Activated B cell treated with CpG ODN at 0.5 μM for 24 hours (primary cell): ENCODE results near the gene MYH9. TPM values are rescaled to one million over a fixed set of nuclear protein-coding genes. Genes with fewer than 3 reads are reported as not detected.

Source experiments
- ATAC-seq: fragments of 200-7000 bp; cut with Tn5 transposase; one replicate; pipeline ENCODE4 v1.10.0; 2021; ENCODE audit warnings: low read depth, mild to moderate bottlenecking, moderate library complexity
- CTCF ChIA-PET: fragments of 350-600 bp; sonication (Branson Sonifier 250); formaldehyde crosslinking; loops from one replicate; lab custom pipeline; 2021; ENCODE audit warnings: antibody characterized with exemption; lab: Charles Lee
- POLR2A ChIA-PET: fragments of 350-600 bp; sonication (Branson Sonifier 250); formaldehyde crosslinking; loops from one replicate; lab custom pipeline; 2021; ENCODE audit warnings: antibody characterized with exemption; lab: Charles Lee
- DNase-seq: peaks from one replicate; pipeline ENCODE4 v3.0.0; 2022
- H3K27ac Mint-ChIP-seq: one replicate; pipeline ENCODE4 v1.8.0; 2020; ENCODE audit warnings: mixed read lengths
- H3K27me3 Mint-ChIP-seq: one replicate; pipeline ENCODE4 v1.8.0; 2021; ENCODE audit warnings: mixed read lengths
- H3K36me3 Mint-ChIP-seq: one replicate; pipeline ENCODE4 v1.8.0; 2021; ENCODE audit warnings: low read depth, mixed read lengths
- H3K4me1 Mint-ChIP-seq: one replicate; pipeline ENCODE4 v1.8.0; 2021; ENCODE audit warnings: mixed read lengths
- H3K4me3 Mint-ChIP-seq: one replicate; pipeline ENCODE4 v1.8.0; 2020; ENCODE audit warnings: mild to moderate bottlenecking, mixed read lengths
- H3K9me3 Mint-ChIP-seq: one replicate; pipeline ENCODE4 v1.8.0; 2020; ENCODE audit warnings: mixed read lengths
- intact Hi-C: fragments of 100-400 bp; cut with micrococcal nuclease; formaldehyde crosslinking; loops from one replicate; pipeline ENCODE4 v1.15.1; 2024
- total RNA-seq: library from RNA; stranded (reverse); gene quantifications from 2 replicates; pipeline ENCODE4 v1.2.3, GENCODE V29; 2022
- TF ChIP-seq, protein P1 (sequence below): fragments of 200-600 bp; IDR thresholded peaks from one replicate; pipeline ENCODE4 v1.8.0; 2022; ENCODE audit warnings: antibody characterized with exemption, mild to moderate bottlenecking

Gene MYH9
- total RNA-seq, 1 donor from 2014 or later: 714 TPM

DNA sequence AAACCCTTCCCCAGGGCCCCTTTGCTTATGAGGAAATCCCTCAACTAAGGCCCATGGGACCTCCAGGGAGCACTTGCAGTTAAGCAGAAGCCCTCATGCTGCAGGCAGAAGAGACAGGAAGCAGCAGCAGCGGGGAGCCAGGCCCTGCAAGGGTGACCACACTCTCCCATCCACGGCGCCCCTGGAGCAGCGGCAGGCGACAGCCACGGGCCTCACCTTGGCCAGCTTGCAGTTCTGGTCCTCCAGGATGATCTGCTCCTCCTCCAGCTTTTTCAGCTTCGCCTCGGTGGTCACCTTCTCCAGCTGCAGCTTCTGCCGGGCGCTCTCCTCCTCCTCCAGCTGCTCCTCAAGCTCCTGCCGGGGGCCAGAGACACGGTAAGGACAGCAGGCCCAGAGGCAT is 87.9 kb downstream of the MYH9 start:
- Mint-ChIP-seq H3K4me1 (peaks cover 7% of the 10 kb centered on the region), H3K27ac (no peak overlapping the region), H3K27me3 (no peaks in the 10 kb centered on the region), H3K36me3 (peaks cover 95% of the 10 kb centered on the region), H3K9me3 (no peaks in the 10 kb centered on the region), H3K4me3 (no peak overlapping the region)
- ChIA-PET CTCF (interaction anchor here (0.8 to 10.0 kb wide), 9 partner anchors 8 to 186 kb away, joined by 3 to 144 read pairs (median 3); no protein-coding TSS in a partner anchor), POLR2A (interaction anchor here (0.6 to 4.8 kb wide), 2 partner anchors 74 to 171 kb away, joined by 3 to 20 read pairs; no protein-coding TSS in a partner anchor)
- TF ChIP-seq, protein P1, sequence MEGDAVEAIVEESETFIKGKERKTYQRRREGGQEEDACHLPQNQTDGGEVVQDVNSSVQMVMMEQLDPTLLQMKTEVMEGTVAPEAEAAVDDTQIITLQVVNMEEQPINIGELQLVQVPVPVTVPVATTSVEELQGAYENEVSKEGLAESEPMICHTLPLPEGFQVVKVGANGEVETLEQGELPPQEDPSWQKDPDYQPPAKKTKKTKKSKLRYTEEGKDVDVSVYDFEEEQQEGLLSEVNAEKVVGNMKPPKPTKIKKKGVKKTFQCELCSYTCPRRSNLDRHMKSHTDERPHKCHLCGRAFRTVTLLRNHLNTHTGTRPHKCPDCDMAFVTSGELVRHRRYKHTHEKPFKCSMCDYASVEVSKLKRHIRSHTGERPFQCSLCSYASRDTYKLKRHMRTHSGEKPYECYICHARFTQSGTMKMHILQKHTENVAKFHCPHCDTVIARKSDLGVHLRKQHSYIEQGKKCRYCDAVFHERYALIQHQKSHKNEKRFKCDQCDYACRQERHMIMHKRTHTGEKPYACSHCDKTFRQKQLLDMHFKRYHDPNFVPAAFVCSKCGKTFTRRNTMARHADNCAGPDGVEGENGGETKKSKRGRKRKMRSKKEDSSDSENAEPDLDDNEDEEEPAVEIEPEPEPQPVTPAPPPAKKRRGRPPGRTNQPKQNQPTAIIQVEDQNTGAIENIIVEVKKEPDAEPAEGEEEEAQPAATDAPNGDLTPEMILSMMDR: no peak
- ATAC-seq (no peak), DNase-seq (no peak)
- intact Hi-C loops: no loop called here

DNA sequence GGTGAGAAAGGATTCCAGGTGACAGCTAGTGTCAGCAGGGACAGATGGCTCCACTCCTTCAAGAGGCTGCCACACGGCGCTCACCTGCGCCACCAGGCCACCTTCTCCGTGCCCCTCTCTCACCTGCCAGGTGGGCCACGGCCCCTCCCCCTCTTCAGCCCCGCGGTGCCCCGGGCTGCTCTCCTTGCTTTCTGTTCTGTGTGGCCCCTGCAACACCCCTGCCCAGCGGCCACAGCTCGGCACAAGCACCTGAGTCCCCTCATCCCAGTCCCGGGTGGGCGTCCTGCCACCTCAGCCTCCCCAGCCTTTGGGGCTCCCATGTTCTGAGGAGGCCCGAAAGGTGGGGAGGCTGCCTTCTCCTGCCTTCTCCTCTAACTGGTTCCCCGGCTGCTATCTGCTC is 88.5 kb downstream of the MYH9 start:
- ATAC-seq (no peak), DNase-seq (no peak)
- H3K9me3 Mint-ChIP-seq: no peaks in the 10 kb centered on the region
- no peaks in the 10 kb centered on the region for H3K27me3 Mint-ChIP-seq
- peaks cover 95% of the 10 kb centered on the region for H3K36me3 Mint-ChIP-seq
- CTCF ChIA-PET: interaction anchor here (0.8 to 10.0 kb wide), 5 partner anchors 9 to 187 kb away, joined by 3 to 144 read pairs (median 3); no protein-coding TSS in a partner anchor
- POLR2A ChIA-PET: interaction anchor here (0.5 to 4.8 kb wide), 2 partner anchors 138 to 171 kb away, joined by 3 to 20 read pairs; no protein-coding TSS in a partner anchor
- peaks cover 7% of the 10 kb centered on the region for H3K4me1 Mint-ChIP-seq
- intact Hi-C loops: no loop called here
- H3K27ac Mint-ChIP-seq: no peak overlapping the region
- TF ChIP-seq, protein P1: no peak
- H3K4me3 Mint-ChIP-seq: no peak overlapping the region

DNA sequence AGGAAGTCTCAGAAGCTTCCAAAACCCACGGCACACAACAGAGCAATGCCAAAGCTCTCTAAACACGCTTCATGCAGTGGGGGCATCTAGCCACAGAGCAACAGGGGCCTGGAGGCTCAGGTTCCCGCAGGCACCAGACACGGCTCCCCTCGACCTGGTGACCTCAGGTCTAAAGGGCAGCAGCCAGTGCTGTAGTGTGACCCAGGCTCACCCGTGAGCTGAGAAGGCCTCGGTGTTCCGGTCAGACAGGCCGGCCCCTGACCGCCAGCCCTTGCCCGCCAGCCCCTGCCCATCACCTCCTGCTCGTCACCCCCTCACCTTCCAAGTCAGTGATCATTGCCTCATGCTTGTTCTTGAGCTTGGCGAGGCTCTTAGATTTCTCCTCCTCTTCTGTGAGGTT is 89.2 kb downstream of the MYH9 start:
- ChIA-PET POLR2A (interaction anchor here (0.5 kb wide), 1 partner anchor 139 kb away, joined by 3 read pairs; no protein-coding TSS in a partner anchor), CTCF (interaction anchor here (1.0 to 10.0 kb wide), 3 partner anchors 9 to 188 kb away, joined by 3 to 144 read pairs (median 3); no protein-coding TSS in a partner anchor)
- peaks cover 96% of the 10 kb centered on the region for H3K36me3 Mint-ChIP-seq
- TF ChIP-seq, protein P1: no peak
- no peak overlapping the region for H3K27ac Mint-ChIP-seq
- no peak for DNase-seq
- H3K4me1 Mint-ChIP-seq: peaks cover 7% of the 10 kb centered on the region
- ATAC-seq: no peak
- no peaks in the 10 kb centered on the region for H3K9me3 Mint-ChIP-seq
- intact Hi-C loops: no loop called here
- H3K27me3 Mint-ChIP-seq: no peaks in the 10 kb centered on the region
- H3K4me3 Mint-ChIP-seq: no peak overlapping the region

DNA sequence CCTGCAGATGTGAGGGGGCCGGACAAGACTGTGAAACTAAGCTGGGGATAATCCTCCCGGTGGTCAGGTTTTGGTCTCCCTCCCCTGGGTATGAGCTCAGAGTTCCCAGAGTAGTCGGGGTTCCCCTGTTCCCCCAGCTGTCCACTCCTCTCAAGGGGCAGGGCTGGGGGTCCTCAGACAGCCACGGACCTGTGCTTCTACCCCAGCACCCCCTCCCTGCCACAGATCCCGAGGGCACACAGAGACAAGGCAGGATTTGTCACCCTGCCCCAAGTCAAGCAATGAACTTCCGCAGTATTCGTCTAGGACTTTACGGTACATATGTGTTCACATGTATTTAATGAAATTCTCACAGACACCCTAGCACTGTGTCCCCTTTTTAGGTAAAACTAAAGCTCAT is 89.6 kb downstream of the MYH9 start:
- Mint-ChIP-seq H3K4me3 (no peak overlapping the region), H3K27me3 (no peaks in the 10 kb centered on the region), H3K27ac (no peak overlapping the region), H3K36me3 (peaks cover 96% of the 10 kb centered on the region), H3K4me1 (peaks cover 7% of the 10 kb centered on the region), H3K9me3 (no peaks in the 10 kb centered on the region)
- DNase-seq (no peak), ATAC-seq (no peak)
- CTCF ChIA-PET: interaction anchor here (10.0 kb wide), 1 partner anchor 172 kb away, joined by 144 read pairs; no protein-coding TSS in a partner anchor
- TF ChIP-seq, protein P1: no peak
- POLR2A ChIA-PET: no interaction called here
- intact Hi-C loops: no loop called here

DNA sequence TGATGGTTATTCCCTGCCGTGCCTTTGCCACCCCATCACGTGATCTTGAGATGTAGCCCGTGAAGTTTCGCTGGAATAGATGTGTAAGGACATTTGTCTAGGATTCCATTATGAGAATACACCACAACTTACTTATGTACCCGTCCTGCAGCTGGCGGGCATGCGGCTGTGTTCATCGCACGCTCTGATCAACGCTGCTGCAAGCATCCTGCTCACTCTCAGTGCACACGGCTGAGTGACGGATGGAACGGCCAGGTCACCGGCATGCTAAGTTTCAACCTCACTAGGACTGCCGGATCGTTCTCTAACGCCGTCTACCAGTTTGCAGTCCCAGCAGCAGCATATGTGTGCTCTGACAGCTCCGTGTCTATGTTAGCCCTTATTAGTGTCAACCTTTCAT is 90.2 kb downstream of the MYH9 start:
- peaks cover 7% of the 10 kb centered on the region for H3K4me1 Mint-ChIP-seq
- ChIA-PET POLR2A (no interaction called here), CTCF (interaction anchor here (1.2 to 10.0 kb wide), 2 partner anchors 173 to 189 kb away, joined by 3 to 144 read pairs; no protein-coding TSS in a partner anchor)
- ATAC-seq (no peak), DNase-seq (no peak)
- no peaks in the 10 kb centered on the region for H3K27me3 Mint-ChIP-seq
- H3K9me3 Mint-ChIP-seq: no peaks in the 10 kb centered on the region
- no peak overlapping the region for H3K4me3 Mint-ChIP-seq
- peaks cover 96% of the 10 kb centered on the region for H3K36me3 Mint-ChIP-seq
- TF ChIP-seq, protein P1: no peak
- intact Hi-C loops: no loop called here
- H3K27ac Mint-ChIP-seq: no peak overlapping the region
